Measurements from ENCODE around the gene C4BPA. TPM values are rescaled to one million over a fixed set of nuclear protein-coding genes. Genes with fewer than 3 reads are reported as not detected.

Gene C4BPA
- total RNA-seq, 1 experiment from 2014 or later: not detected

DNA sequence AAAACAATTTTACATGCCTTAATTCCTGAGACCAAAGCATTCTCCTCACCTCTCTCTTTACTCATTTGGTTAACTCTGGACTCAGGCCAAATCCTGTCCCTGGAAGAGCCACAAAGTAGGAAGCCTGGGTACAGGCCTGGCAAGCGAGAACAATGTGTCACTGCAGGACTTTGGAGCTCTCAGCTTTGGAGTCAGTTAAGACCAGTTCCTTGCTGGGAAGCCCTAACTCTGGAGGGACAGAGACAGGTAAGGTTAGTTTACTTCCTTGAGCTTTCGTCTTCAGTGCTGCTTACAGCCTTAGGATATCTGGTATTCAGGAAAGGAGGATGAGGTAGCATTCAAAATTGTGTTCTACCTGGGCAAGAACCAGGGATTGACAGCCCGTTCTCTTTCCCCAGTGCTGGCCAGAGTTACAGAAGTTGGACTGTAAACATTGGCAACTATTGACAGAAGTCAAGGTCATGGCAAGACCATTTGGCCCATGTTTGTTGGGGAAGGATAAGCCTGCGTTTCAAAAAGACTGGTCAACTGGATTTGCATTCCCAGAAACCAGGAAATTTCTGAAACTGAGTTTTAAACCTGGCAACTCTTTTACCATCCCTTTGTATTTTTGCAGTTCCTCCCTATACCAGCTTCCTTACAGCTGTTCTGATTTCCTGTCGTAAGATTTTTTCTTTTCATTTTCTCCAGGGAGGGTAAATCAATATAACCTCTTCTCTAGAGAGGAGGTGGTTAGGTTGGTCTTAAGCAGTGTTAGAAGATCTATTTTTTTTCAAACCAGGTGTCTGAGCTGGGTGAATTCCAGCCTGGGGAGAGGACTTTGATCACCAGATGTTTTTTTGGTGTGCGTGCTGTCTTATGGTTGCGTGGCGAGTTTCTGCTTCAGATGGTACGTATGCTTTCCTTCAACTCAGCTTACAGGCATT is 15.1 kb upstream of the C4BPA start, which contains the start of gene C4BPB:
Gene C4BPB, plus strand, starts transcription at position 160 of the 926 bp plus-strand sequence. Its CDS starts 672 bp downstream, at position 832.
- H3K4me3 Mint-ChIP-seq: no peak within 1 kb of the TSS
- no peak within 1 kb of the TSS for H3K56ac ChIP-seq (ENCODE audit: insufficient read length, low read depth, low read length)
- no peak within 1 kb of the TSS for H2AFZ ChIP-seq (ENCODE audit: low read length)
- H3K79me1 ChIP-seq (ENCODE audit: insufficient read depth, low read depth, low read length, poor library complexity, severe bottlenecking): no peaks in the 10 kb centered on the region
- no peak within 1 kb of the TSS for H4K8ac ChIP-seq (replicated peaks; ENCODE audit: insufficient read length, low read depth, low read length)
- no peaks in the 10 kb centered on the region for H4K20me1 ChIP-seq (ENCODE audit: control insufficient read depth, insufficient read depth, insufficient read length)
- no peaks in the 10 kb centered on the region; the same call in 1 of the 2 replicates for H3K4me1 ChIP-seq (ENCODE audit: insufficient read depth, low read length)
- no peak within 1 kb of the TSS for H4K91ac ChIP-seq (ENCODE audit: insufficient read length, low read depth, low read length)
- H4K5ac ChIP-seq (ENCODE audit: insufficient read length, low read depth, low read length): no peak within 1 kb of the TSS
- no peaks in the 10 kb centered on the region for H3K9me3 Mint-ChIP-seq
- H3T11ph ChIP-seq (ENCODE audit: low read length): no peak within 1 kb of the TSS
- no CpG with 5 or more reads among the region's 9 CpGs for WGBS (ENCODE audit: extremely low coverage, insufficient read length, low lambda C conversion rate)
- H3K9ac ChIP-seq (ENCODE audit: extremely low read depth, insufficient read length, low read length): no peak within 1 kb of the TSS
- H2AK5ac ChIP-seq (ENCODE audit: insufficient read length, low read length): no peak within 1 kb of the TSS
- no peaks in the 10 kb centered on the region; the same call in 1 of the 2 replicates for H3K27me3 Mint-ChIP-seq (ENCODE audit: low read depth)
- H3K14ac ChIP-seq (ENCODE audit: insufficient read depth, low read length): no peak within 1 kb of the TSS
- H2BK120ac ChIP-seq (ENCODE audit: low read depth, low read length, poor library complexity, severe bottlenecking): no peak within 1 kb of the TSS
- no peak within 1 kb of the TSS for H3K4ac ChIP-seq (ENCODE audit: low read depth, low read length)
- no peak for DNase-seq
- no peaks in the 10 kb centered on the region for H3K27me3 ChIP-seq (ENCODE audit: insufficient read depth, low read length)
- no peak within 1 kb of the TSS for H2BK12ac ChIP-seq (ENCODE audit: insufficient read length, low read depth, low read length)
- no peak within 1 kb of the TSS; a peak in 1 of 7 replicates for H3K27ac Mint-ChIP-seq
- H3K9me3 ChIP-seq (ENCODE audit: control insufficient read depth, low read depth, low read length): no peaks in the 10 kb centered on the region
- H2BK5ac ChIP-seq (ENCODE audit: insufficient read length, low read length): no peak within 1 kb of the TSS
- no peak within 1 kb of the TSS for H2BK15ac ChIP-seq (ENCODE audit: low read depth, low read length)
- H3K36me3 Mint-ChIP-seq (ENCODE audit: insufficient read depth in 1 of 3, low read depth in 3 of 3): no peaks in the 10 kb centered on the region
- H2BK20ac ChIP-seq (ENCODE audit: low read depth, low read length, poor library complexity, severe bottlenecking): no peak within 1 kb of the TSS
- H3K18ac ChIP-seq (ENCODE audit: insufficient read length, low read depth, low read length): no peak within 1 kb of the TSS
- H3K23ac ChIP-seq (ENCODE audit: insufficient read length, low read depth, low read length): no peak within 1 kb of the TSS
- no peaks in the 10 kb centered on the region for H3K23me2 ChIP-seq (ENCODE audit: insufficient read length, low read depth, low read length, poor library complexity, severe bottlenecking)
- no peak within 1 kb of the TSS for H3K4me2 ChIP-seq (ENCODE audit: insufficient read depth, insufficient read length, low read length)
- TF ChIP-seq, protein P1, sequence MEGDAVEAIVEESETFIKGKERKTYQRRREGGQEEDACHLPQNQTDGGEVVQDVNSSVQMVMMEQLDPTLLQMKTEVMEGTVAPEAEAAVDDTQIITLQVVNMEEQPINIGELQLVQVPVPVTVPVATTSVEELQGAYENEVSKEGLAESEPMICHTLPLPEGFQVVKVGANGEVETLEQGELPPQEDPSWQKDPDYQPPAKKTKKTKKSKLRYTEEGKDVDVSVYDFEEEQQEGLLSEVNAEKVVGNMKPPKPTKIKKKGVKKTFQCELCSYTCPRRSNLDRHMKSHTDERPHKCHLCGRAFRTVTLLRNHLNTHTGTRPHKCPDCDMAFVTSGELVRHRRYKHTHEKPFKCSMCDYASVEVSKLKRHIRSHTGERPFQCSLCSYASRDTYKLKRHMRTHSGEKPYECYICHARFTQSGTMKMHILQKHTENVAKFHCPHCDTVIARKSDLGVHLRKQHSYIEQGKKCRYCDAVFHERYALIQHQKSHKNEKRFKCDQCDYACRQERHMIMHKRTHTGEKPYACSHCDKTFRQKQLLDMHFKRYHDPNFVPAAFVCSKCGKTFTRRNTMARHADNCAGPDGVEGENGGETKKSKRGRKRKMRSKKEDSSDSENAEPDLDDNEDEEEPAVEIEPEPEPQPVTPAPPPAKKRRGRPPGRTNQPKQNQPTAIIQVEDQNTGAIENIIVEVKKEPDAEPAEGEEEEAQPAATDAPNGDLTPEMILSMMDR (conservative IDR thresholded peaks at IDR 0.05): no peak
- no peak within 1 kb of the TSS for H3K27ac ChIP-seq (ENCODE audit: insufficient read length, low read depth, low read length)
- peaks cover 12 to 16% of the 10 kb centered on the region in 2 experiments for H3K4me1 Mint-ChIP-seq
- no peaks in the 10 kb centered on the region for H3K79me2 ChIP-seq (ENCODE audit: insufficient read depth, low read length)

All from H9 (cell line).